HEK293 (cell line): ENCODE measurements around the gene TMEM243.

ENCODE experiments used
- GLIS1 ChIP-seq: fragments of 450-650 bp; formaldehyde crosslinking; IDR thresholded peaks from 2 replicates; pipeline ENCODE4 v1.5.1; 2016; ENCODE audit warnings: missing biosample characterization, missing genetic modification characterization
- HOXC10 ChIP-seq: sonication (generic); formaldehyde crosslinking; IDR thresholded peaks from 2 replicates; pipeline ENCODE4 v1.8.1; 2023; ENCODE audit warnings: mild to moderate bottlenecking, missing genetic modification reagents
- HOXD13 ChIP-seq: sonication (generic); formaldehyde crosslinking; IDR thresholded peaks from 2 replicates; pipeline ENCODE4 v1.8.0; 2022; ENCODE audit warnings: missing genetic modification reagents, borderline replicate concordance
- KLF7 ChIP-seq: fragments of 450-650 bp; formaldehyde crosslinking; IDR thresholded peaks from 2 replicates; pipeline ENCODE4 v1.5.1; 2016; ENCODE audit warnings: missing biosample characterization, missing genetic modification characterization, borderline replicate concordance
- REPIN1 ChIP-seq: fragments of 450-650 bp; formaldehyde crosslinking; IDR thresholded peaks from 2 replicates; pipeline ENCODE4 v1.5.1; 2017; ENCODE audit warnings: missing biosample characterization, missing genetic modification characterization, low read depth
- SCRT1 ChIP-seq: fragments of 450-650 bp; formaldehyde crosslinking; IDR thresholded peaks from 2 replicates; pipeline ENCODE4 v1.5.1; 2016; ENCODE audit warnings: missing biosample characterization, missing genetic modification characterization, borderline replicate concordance
- SP7 ChIP-seq: fragments of 450-650 bp; formaldehyde crosslinking; IDR thresholded peaks from 2 replicates; pipeline ENCODE4 v1.5.1; 2016; ENCODE audit warnings: missing biosample characterization, missing genetic modification characterization
- ZBTB17 ChIP-seq: fragments of 450-650 bp; formaldehyde crosslinking; IDR thresholded peaks from 2 replicates; pipeline ENCODE4 v1.5.1; 2016; ENCODE audit warnings: missing biosample characterization, missing genetic modification characterization
- ZBTB48 ChIP-seq: fragments of 450-650 bp; formaldehyde crosslinking; IDR thresholded peaks from 2 replicates; pipeline ENCODE4 v1.5.1; 2016; ENCODE audit warnings: missing biosample characterization, missing genetic modification characterization
- ZBTB7A ChIP-seq: fragments of 450-650 bp; formaldehyde crosslinking; IDR thresholded peaks from 2 replicates; pipeline ENCODE4 v1.5.1; 2016; ENCODE audit warnings: low read depth, missing biosample characterization, missing genetic modification characterization
- ZBTB8A ChIP-seq: fragments of 450-650 bp; formaldehyde crosslinking; IDR thresholded peaks from 2 replicates; pipeline ENCODE4 v1.5.1; 2016; ENCODE audit warnings: missing biosample characterization, missing genetic modification characterization
- ZIC2 ChIP-seq: fragments of 450-650 bp; formaldehyde crosslinking; IDR thresholded peaks from 2 replicates; pipeline ENCODE4 v1.5.1; 2016; ENCODE audit warnings: missing biosample characterization, missing genetic modification characterization
- ZNF10 ChIP-seq: fragments of 450-650 bp; formaldehyde crosslinking; IDR thresholded peaks from 2 replicates; pipeline ENCODE4 v1.5.1; 2017; ENCODE audit warnings: missing biosample characterization, missing genetic modification characterization
- ZNF140 ChIP-seq: fragments of 450-650 bp; formaldehyde crosslinking; IDR thresholded peaks from 2 replicates; pipeline ENCODE4 v1.5.1; 2016; ENCODE audit warnings: missing biosample characterization, missing genetic modification characterization
- ZNF146 ChIP-seq: fragments of 450-650 bp; formaldehyde crosslinking; IDR thresholded peaks from 2 replicates; pipeline ENCODE4 v1.5.1; 2016; ENCODE audit warnings: missing biosample characterization, missing genetic modification characterization
- ZNF169 ChIP-seq: fragments of 450-650 bp; formaldehyde crosslinking; IDR thresholded peaks from 2 replicates; pipeline ENCODE4 v1.5.1; 2016; ENCODE audit warnings: missing biosample characterization, missing genetic modification characterization
- ZNF184 ChIP-seq: fragments of 450-650 bp; IDR thresholded peaks from 2 replicates; pipeline ENCODE4 v1.5.1; 2018; ENCODE audit warnings: missing biosample characterization, mild to moderate bottlenecking, missing genetic modification characterization
- ZNF248 ChIP-seq: fragments of 450-650 bp; formaldehyde crosslinking; IDR thresholded peaks from 2 replicates; pipeline ENCODE4 v1.5.1; 2017; ENCODE audit warnings: missing biosample characterization, missing genetic modification characterization
- ZNF302 ChIP-seq: fragments of 450-650 bp; formaldehyde crosslinking; IDR thresholded peaks from 2 replicates; pipeline ENCODE4 v1.5.1; 2016; ENCODE audit warnings: missing biosample characterization, missing genetic modification characterization, low read depth
- ZNF341 ChIP-seq: fragments of 450-650 bp; formaldehyde crosslinking; IDR thresholded peaks from 2 replicates; pipeline ENCODE4; 2016; ENCODE audit warnings: low read depth, missing biosample characterization, missing genetic modification characterization
- ZNF394 ChIP-seq: fragments of 450-650 bp; formaldehyde crosslinking; IDR thresholded peaks from 2 replicates; pipeline ENCODE4 v1.5.1; 2016; ENCODE audit warnings: missing biosample characterization, missing genetic modification characterization, mild to moderate bottlenecking, moderate library complexity, borderline replicate concordance
- ZNF416 ChIP-seq: fragments of 450-650 bp; formaldehyde crosslinking; IDR thresholded peaks from 2 replicates; pipeline ENCODE4 v1.5.1; 2016; ENCODE audit warnings: missing biosample characterization, missing genetic modification characterization
- ZNF423 ChIP-seq: fragments of 450-650 bp; formaldehyde crosslinking; IDR thresholded peaks from 2 replicates; pipeline ENCODE4 v1.5.1; 2016; ENCODE audit warnings: missing biosample characterization, missing genetic modification characterization
- ZNF48 ChIP-seq: fragments of 450-650 bp; formaldehyde crosslinking; IDR thresholded peaks from 2 replicates; pipeline ENCODE4 v1.5.1; 2016; ENCODE audit warnings: missing biosample characterization, missing genetic modification characterization
- ZNF549 ChIP-seq: fragments of 450-650 bp; IDR thresholded peaks from 2 replicates; pipeline ENCODE4 v1.5.1; 2018; ENCODE audit warnings: missing biosample characterization, missing genetic modification characterization, mild to moderate bottlenecking, inconsistent platforms, moderate library complexity
- ZNF560 ChIP-seq: fragments of 450-650 bp; formaldehyde crosslinking; IDR thresholded peaks from 2 replicates; pipeline ENCODE4 v1.5.1; 2017; ENCODE audit warnings: missing biosample characterization, missing genetic modification characterization, borderline replicate concordance
- ZNF571 ChIP-seq: fragments of 450-650 bp; formaldehyde crosslinking; IDR thresholded peaks from 2 replicates; pipeline ENCODE4 v1.5.0; 2017; ENCODE audit warnings: missing biosample characterization, missing genetic modification characterization
- ZNF623 ChIP-seq: fragments of 450-650 bp; formaldehyde crosslinking; IDR thresholded peaks from 2 replicates; pipeline ENCODE4 v1.5.1; 2016; ENCODE audit warnings: missing biosample characterization, missing genetic modification characterization
- ZNF626 ChIP-seq: fragments of 450-650 bp; sonication (Bioruptor Pico); formaldehyde crosslinking; IDR thresholded peaks from 2 replicates; pipeline ENCODE4 v1.5.1; 2018; ENCODE audit warnings: missing biosample characterization, missing genetic modification characterization, inconsistent platforms
- ZNF654 ChIP-seq: fragments of 450-650 bp; formaldehyde crosslinking; IDR thresholded peaks from 2 replicates; pipeline ENCODE4 v1.5.1; 2016; ENCODE audit warnings: low read depth, missing biosample characterization, missing genetic modification characterization
- ZNF76 ChIP-seq: fragments of 450-650 bp; formaldehyde crosslinking; IDR thresholded peaks from 2 replicates; pipeline ENCODE4; 2016; ENCODE audit warnings: low read depth, missing biosample characterization, missing genetic modification characterization, borderline replicate concordance
- ZNF768 ChIP-seq: fragments of 450-650 bp; formaldehyde crosslinking; IDR thresholded peaks from 2 replicates; pipeline ENCODE4 v1.5.1; 2018; ENCODE audit warnings: missing biosample characterization, mild to moderate bottlenecking, missing genetic modification characterization
- ZNF792 ChIP-seq: fragments of 450-650 bp; formaldehyde crosslinking; IDR thresholded peaks from 2 replicates; pipeline ENCODE4 v1.5.1; 2016; ENCODE audit warnings: missing biosample characterization, missing genetic modification characterization
- ZSCAN5A ChIP-seq: fragments of 450-650 bp; formaldehyde crosslinking; IDR thresholded peaks from 2 replicates; pipeline ENCODE4 v1.5.1; 2016; ENCODE audit warnings: missing biosample characterization, missing genetic modification characterization
- TF ChIP-seq, protein P1 (sequence below): fragments of 450-650 bp; formaldehyde crosslinking; IDR thresholded peaks from 2 replicates; pipeline ENCODE4 v1.5.1; 2016; ENCODE audit warnings: missing biosample characterization, missing genetic modification characterization
- TF ChIP-seq, protein P2 (sequence below): fragments of 450-650 bp; formaldehyde crosslinking; IDR thresholded peaks from 2 replicates; pipeline ENCODE4 v1.5.1; 2016; ENCODE audit warnings: missing biosample characterization, missing genetic modification characterization
- TF ChIP-seq, protein P3 (sequence below): fragments of 450-650 bp; formaldehyde crosslinking; optimal IDR thresholded peaks from 2 replicates; pipeline ENCODE3; 2016; ENCODE audit warnings: missing biosample characterization, mild to moderate bottlenecking, missing genetic modification characterization

The TMEM243 gene

DNA sequence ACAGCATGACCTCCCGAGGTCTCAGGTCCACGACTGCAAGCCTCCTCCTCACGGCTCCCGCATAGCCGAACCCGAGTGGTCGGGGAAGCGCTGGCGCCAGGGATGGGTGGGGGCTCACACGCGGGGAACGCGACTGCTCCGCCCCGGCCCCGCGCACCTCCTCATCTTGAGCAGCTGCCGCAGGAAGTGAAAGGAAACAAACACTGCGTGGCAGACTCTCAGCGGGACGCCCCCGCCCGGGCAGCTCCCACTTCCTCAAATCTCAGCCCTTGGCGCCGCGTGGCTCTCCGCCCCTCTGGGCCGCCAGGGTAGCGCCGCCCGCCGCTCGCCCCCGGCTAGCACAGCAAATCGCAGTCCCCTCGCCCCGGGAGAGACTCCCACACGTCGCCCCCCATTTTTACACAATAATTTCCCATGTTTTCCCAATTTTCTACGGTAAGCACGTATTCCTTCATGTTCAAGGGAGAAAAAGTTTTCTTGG lies at the start of gene TMEM243 (continued):
- no peak for TF ChIP-seq ZNF248 (tag by site-specific recombination)
- no peak for TF ChIP-seq ZNF184 (tag by site-specific recombination)
- TF ChIP-seq ZNF626 (tag by site-specific recombination), result no peak
- TF ChIP-seq ZNF571 (tag by site-specific recombination), result no peak
- TF ChIP-seq ZNF792, result no peak
- 0 out of 2 replicates have a peak, but pooled peaks have one; percentile 45 for TF ChIP-seq ZNF423 (tag by site-specific recombination)
- TF ChIP-seq HOXD13, result no peak
- TF ChIP-seq ZNF549 (tag by site-specific recombination), result no peak
- no peak for TF ChIP-seq SCRT1
- TF ChIP-seq ZNF48 (tag by site-specific recombination), result no peak
- no peak for TF ChIP-seq HOXC10 (CRISPR knock-in tag)
- peak; percentile 8; the same call in 1 of the 2 replicates for TF ChIP-seq GLIS1 (tag by site-specific recombination)
- no peak for TF ChIP-seq ZNF416
- TF ChIP-seq REPIN1 (tag by site-specific recombination), result no peak
- peak; percentile 19; the same call in 1 of the 2 replicates for TF ChIP-seq SP7 (tag by site-specific recombination)
- TF ChIP-seq ZNF140, result no peak
- no peak for TF ChIP-seq ZBTB48 (tag by site-specific recombination)
- TF ChIP-seq ZBTB17 (tag by site-specific recombination), result no peak
- no peak for TF ChIP-seq ZNF169 (tag by site-specific recombination)
- TF ChIP-seq ZNF654 (tag by site-specific recombination), result no peak
- no peak for TF ChIP-seq ZNF10 (tag by site-specific recombination)
- peak; percentile 63 for TF ChIP-seq ZIC2 (tag by site-specific recombination)
- TF ChIP-seq, protein P1, sequence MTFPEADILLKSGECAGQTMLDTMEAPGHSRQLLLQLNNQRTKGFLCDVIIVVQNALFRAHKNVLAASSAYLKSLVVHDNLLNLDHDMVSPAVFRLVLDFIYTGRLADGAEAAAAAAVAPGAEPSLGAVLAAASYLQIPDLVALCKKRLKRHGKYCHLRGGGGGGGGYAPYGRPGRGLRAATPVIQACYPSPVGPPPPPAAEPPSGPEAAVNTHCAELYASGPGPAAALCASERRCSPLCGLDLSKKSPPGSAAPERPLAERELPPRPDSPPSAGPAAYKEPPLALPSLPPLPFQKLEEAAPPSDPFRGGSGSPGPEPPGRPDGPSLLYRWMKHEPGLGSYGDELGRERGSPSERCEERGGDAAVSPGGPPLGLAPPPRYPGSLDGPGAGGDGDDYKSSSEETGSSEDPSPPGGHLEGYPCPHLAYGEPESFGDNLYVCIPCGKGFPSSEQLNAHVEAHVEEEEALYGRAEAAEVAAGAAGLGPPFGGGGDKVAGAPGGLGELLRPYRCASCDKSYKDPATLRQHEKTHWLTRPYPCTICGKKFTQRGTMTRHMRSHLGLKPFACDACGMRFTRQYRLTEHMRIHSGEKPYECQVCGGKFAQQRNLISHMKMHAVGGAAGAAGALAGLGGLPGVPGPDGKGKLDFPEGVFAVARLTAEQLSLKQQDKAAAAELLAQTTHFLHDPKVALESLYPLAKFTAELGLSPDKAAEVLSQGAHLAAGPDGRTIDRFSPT, result peak; percentile 61; the same call in 1 of the 2 replicates
- no peak for TF ChIP-seq ZNF341
- TF ChIP-seq, protein P2, sequence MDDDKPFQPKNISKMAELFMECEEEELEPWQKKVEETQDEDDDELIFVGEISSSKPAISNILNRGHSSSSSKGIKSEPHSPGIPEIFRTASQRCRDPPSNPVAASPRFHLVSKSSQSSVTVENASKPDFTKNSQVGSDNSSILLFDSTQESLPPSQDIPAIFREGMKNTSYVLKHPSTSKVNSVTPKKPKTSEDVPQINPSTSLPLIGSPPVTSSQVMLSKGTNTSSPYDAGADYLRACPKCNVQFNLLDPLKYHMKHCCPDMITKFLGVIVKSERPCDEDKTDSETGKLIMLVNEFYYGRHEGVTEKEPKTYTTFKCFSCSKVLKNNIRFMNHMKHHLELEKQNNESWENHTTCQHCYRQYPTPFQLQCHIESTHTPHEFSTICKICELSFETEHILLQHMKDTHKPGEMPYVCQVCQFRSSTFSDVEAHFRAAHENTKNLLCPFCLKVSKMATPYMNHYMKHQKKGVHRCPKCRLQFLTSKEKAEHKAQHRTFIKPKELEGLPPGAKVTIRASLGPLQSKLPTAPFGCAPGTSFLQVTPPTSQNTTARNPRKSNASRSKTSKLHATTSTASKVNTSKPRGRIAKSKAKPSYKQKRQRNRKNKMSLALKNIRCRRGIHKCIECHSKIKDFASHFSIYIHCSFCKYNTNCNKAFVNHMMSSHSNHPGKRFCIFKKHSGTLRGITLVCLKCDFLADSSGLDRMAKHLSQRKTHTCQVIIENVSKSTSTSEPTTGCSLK, result no peak
- TF ChIP-seq KLF7, result no peak
- 0 out of 2 replicates have a peak, but pooled peaks have one; percentile 47 for TF ChIP-seq ZBTB8A (tag by site-specific recombination)
- TF ChIP-seq ZNF560 (tag by site-specific recombination), result no peak
- TF ChIP-seq, protein P3, sequence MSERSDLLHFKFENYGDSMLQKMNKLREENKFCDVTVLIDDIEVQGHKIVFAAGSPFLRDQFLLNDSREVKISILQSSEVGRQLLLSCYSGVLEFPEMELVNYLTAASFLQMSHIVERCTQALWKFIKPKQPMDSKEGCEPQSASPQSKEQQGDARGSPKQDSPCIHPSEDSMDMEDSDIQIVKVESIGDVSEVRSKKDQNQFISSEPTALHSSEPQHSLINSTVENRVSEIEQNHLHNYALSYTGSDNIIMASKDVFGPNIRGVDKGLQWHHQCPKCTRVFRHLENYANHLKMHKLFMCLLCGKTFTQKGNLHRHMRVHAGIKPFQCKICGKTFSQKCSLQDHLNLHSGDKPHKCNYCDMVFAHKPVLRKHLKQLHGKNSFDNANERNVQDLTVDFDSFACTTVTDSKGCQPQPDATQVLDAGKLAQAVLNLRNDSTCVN (tag by site-specific recombination), result no peak
- TF ChIP-seq ZSCAN5A (tag by site-specific recombination), result no peak
- TF ChIP-seq ZBTB7A (tag by site-specific recombination), result no peak
- TF ChIP-seq ZNF768 (tag by site-specific recombination), result no peak
- TF ChIP-seq ZNF302 (tag by site-specific recombination), result no peak
- TF ChIP-seq ZNF146, result no peak
- no peak for TF ChIP-seq ZNF623
- no peak for TF ChIP-seq ZNF394 (tag by site-specific recombination)
- TF ChIP-seq ZNF76 (tag by site-specific recombination), result no peak
